Endothelial cell of umbilical vein (primary cell): Measurements from ENCODE around the gene CALY.

Experiments used
- CTCF ChIP-seq, 2 donors: IDR thresholded peaks; 1 replicate in 1 of 2; 2 replicates in 1 of 2; pipeline ENCODE4 v1.5.1; 2011; ENCODE audit warnings: low read length in 2 of 2, mild to moderate bottlenecking in 2 of 2, moderate library complexity in 2 of 2, control low read depth in 1 of 2, inconsistent platforms in 1 of 2, low read depth in 1 of 2; ENCODE audit not compliant: insufficient read depth in 1 of 2; ENCODE audit errors: extremely low read depth in 1 of 2
- EZH2 ChIP-seq: IDR thresholded peaks from 2 replicates; pipeline ENCODE4 v1.6.1; 2012; ENCODE audit warnings: borderline replicate concordance, low read depth, mild to moderate bottlenecking, moderate library complexity, low read length, inconsistent platforms; ENCODE audit not compliant: severe bottlenecking
- FOS ChIP-seq: IDR thresholded peaks from 2 replicates; pipeline ENCODE4 v1.6.1; 2011; ENCODE audit warnings: mild to moderate bottlenecking, low read length, moderate library complexity, borderline replicate concordance; ENCODE audit not compliant: insufficient read depth
- MAX ChIP-seq: IDR thresholded peaks from 2 replicates; pipeline ENCODE4 v1.6.1; 2011; ENCODE audit not compliant: insufficient read depth, insufficient read length
- POLR2A ChIP-seq: IDR thresholded peaks from 2 replicates; pipeline ENCODE4 v1.6.1; 2012; ENCODE audit warnings: low read depth, mild to moderate bottlenecking, control low read depth, low read length
- POLR2AphosphoS5 ChIP-seq: IDR thresholded peaks from 2 replicates; pipeline ENCODE4 v1.6.1; 2012; ENCODE audit warnings: low read depth, mild to moderate bottlenecking, control low read depth, low read length, moderate library complexity; ENCODE audit not compliant: insufficient read depth

GRCh38 chr10:133315847-133316246 is 20.8 kb downstream of the CALY start:
- TF ChIP-seq CTCF (IDR thresholded peaks at IDR 0.05; ENCODE audit: extremely low read depth in 1 of 2, insufficient read depth in 1 of 2, low read depth in 1 of 2, low read length in 2 of 2) = no peak
- no peak for TF ChIP-seq FOS
- no peak for TF ChIP-seq EZH2
- TF ChIP-seq POLR2AphosphoS5 = no peak
- TF ChIP-seq MAX = no peak
- TF ChIP-seq POLR2A = no peak
